Dedifferentiated amniotic fluid mesenchymal stem cell (primary cell): ENCODE data around the gene MAP3K19.
"Not testable (repeated sequence)": the region's sequence is repeated elsewhere in the genome, so short reads cannot be mapped to it uniquely, and the experiment has no call there.

ENCODE experiments used
- DNase-seq: peaks from one replicate; pipeline ENCODE4 v3.0.0-alpha.2; 2016; ENCODE audit errors: extremely low spot score

MAP3K19 gene

GRCh38 chr2:135050684-135051083 is 3.4 kb upstream of the MAP3K19 start:
- DNase-seq: no peak

DNA sequence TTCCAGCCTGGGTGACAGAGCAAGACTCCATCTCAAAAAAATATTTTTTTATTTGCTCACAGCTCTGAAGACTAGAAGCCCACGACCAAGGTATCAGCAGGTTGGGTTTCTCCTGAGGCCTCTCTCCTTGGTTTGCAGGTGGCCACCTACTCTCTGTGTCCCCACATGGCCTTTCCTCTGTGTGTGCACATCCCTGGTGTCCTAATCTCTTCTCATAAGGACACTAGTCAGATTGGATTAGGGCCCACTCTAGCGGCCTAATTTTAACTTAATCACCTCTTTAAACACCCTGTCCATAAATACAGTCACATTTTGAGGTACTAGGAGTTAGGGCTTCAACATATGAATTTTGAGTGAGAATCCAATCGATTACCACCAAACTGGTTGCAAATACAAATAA is 2.9 kb upstream of the MAP3K19 start:
- DNase-seq: no peak

- no peak for DNase-seq
These were observed 875 bp upstream of the MAP3K19 start for GRCh38 chr2:135048122-135048521.

DNA sequence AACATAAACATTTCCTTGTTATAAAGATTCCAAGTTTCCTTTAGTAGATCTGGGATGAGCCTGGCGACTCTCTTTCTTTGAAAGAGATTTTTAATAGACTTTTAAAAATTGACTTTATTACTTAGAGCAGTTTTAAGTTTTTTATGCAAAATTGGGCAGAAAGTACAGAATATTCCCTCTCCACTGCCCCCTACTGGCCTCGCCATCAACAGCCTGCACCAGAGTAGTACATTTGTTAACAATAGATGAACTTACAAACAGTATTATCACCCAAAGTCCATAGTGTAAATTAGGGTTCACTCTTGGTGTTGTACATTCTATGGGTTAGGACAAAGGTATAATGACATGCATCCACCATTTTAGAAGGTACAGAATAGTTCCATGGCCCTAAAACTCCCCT is 3.9 kb downstream of the MAP3K19 start:
- DNase-seq: no peak

GRCh38 chr2:135037831-135038230 is 9.4 kb downstream of the MAP3K19 start:
- DNase-seq: no peak

DNA sequence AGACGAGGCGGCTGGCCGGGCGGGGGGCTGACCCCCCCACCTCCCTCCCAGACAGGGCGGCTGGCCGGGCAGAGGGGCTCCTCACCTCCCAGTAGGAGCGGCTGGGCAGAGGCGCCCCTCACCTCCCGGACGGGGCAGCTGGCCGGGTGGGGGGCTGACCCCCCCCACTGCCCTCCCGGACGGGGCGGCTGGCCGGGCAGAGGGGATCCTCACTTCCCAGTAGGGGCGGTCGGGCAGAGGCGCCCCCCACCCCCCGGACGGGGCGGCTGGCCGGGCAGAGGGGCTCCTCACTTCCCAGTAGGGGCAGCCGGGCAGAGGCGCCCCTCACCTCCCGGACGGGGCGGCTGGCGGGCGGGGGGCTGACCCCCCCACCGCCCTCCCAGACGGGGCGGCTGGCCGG is 14.0 kb downstream of the MAP3K19 start:
- DNase-seq: not testable (repeated sequence)

DNA sequence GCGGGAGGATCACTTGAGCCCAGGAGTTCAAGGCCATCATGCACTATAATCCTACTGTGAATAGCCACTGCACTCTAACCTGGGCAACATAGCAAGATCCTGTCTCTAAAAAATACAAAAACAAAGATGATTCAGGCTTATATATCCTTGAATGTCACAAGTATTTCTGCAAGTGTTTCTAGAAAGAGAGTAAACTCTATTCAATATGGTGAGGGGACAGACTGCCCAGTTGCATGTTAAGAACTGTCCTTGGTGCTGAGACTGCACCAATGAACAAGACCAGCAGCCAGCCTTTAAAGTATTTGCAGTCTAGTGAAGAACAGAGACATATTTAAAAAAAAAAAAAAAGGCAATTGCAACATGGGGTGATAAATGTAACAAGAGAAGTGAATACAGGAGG is 16.4 kb downstream of the MAP3K19 start:
- no peak for DNase-seq

DNA sequence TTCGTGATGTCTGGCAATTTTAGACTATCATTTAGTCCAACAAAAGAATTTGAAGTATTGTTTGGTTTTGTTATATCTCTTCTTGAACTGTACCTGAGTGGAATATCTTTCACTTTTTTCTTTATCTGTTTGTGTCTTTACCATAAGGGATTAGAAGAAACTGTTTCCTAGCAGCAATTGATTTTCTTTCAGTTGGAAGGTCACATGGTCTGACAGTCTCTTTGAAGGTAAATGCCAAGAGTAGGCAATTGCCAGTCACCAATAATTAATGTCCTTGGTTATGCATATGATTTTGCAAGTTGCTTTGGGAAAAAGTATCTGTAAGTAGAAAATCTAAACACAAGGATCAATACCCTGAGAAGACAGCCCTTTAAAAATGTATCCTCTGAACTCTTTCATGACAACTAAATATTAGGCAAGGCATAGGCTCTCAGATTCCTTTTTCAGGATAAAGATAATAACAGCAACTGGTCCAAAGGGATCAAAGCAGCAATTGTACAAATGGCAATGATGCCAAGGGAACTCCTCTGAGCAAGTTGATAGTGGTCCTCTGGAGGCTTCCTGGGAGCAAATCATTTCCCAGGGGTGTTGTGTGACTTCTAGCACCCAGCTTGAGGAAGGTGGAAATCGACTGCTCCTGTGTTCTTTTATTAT is 17.6 kb downstream of the MAP3K19 start:
- no peak for DNase-seq

GRCh38 chr2:135023886-135024485 is 23.3 kb downstream of the MAP3K19 start:
- DNase-seq: no peak

DNA sequence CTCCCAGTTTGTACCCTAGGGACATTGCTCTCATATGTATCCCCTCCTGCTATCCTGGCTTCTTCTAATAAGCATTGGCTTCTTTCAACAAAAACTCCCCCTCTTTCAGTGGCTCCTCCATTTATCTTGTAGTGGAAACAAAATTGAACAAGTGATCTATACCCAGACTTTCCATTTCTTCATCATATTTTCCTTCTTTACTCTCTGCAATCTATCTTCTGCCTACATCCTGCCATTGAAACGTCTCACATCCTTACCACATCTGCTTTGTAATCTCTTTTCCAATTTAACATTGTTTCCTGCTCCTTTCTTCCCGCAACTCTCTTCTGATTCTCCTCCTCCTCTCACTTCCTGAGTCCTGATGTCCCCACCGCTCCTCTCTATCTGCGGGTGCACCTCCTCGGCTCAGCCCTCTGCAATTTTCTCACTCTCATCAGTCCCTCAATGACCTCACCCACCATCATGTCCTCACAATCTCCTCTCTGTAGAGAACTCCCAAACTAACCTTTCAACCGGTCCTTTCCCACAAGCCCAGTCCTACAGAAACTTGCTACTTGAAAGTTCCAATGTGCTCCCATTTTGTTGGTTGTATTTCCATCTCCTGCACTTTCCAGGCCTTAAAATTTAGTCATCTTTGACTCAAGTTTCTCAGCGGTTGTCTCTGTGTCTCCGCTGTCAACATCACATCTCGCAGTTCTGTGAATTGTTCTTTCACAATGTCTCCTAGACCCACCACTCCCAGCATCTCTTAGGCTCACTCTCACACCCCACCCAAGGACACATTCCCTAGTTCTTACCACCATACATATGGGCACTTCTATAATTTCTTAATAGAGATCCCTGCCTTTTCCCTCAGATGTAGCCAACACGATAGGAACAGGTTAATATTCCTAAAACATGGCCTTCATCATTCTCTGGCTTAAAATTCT is 24.0 kb downstream of the MAP3K19 start:
- DNase-seq: no peak

DNA sequence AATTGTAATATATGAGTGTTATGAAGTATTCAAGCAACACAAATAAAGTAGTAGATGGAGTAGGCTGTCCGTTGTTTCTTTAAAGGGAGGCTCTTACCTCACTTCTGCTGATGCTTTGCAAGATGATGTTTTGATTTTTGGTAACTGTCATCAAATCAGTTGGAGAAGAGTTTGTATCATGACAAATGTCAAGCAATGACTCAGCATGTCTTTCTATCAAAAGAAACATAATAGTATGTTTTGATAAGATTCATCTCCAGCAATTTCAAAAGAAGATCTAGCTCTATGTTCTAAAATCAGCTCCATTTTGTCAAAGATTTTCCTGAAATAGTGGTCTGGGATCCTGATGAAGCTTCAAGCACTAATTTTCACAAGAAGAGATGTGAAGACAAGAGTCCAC is 25.6 kb downstream of the MAP3K19 start:
- DNase-seq: no peak

GRCh38 chr2:135011633-135012032 is 35.6 kb downstream of the MAP3K19 start:
- no peak for DNase-seq

- DNase-seq: no peak
These were observed 36.9 kb downstream of the MAP3K19 start for GRCh38 chr2:135010200-135010942.

- DNase-seq: no peak
These were observed 37.9 kb downstream of the MAP3K19 start for GRCh38 chr2:135009339-135009738.

- no peak for DNase-seq
These were observed 41.5 kb downstream of the MAP3K19 start for GRCh38 chr2:135005753-135006152.

DNA sequence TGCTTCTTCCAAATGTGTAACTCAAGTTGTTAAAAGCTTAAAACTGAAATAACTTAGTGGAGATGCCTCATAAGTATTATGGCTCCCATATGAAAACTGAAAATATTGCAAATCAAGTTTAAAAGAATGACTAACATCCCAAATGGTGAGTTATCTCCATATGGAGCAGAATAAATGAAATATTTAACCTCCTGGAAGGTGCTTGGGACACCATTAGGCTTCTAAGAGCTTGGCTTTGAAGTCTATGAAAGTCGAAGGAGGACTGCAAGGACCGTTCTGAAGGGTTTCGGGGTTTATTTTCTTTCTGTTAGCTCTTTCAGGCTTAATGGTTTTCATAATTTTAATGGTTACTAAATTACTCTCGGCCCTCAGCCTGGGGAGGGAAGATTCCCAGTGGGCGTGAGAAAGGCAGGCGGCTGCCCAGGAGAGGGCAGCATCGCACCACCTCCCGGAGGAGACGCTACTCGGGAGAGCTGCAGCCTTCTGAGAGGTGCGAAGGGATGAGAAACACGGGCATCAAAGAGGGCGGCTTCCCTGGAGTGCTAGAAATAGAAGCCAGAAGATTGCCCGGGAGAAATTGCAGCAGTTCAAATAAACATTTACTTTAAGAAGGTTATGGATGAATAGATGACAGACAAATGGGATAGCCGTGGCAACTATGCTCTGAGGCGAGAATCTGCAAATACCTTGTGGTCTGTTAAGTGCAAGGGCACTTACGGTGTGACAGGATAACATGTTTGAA is 43.1 kb downstream of the MAP3K19 start:
- DNase-seq: peak; percentile 54

- DNase-seq: no peak
These were observed 44.4 kb downstream of the MAP3K19 start for GRCh38 chr2:135002836-135003235.

DNA sequence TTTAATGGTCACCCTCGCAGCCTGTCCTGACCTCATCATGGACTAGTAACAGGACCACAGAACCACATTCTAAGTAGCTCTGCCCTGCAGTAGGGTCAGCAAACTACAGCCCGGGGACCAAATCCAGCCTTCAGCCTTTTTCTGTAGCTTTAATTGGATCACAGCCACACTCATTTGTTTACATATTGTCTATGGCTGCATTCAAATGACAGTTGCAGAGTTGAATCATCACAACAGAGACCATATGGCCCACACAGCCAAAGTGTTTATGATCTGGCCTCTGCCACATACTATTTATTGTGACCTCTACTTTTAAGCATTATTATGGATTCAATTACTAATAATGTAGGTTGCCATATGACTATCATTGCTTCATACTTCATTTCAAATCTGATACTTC is 47.7 kb downstream of the MAP3K19 start:
- DNase-seq: no peak

DNA sequence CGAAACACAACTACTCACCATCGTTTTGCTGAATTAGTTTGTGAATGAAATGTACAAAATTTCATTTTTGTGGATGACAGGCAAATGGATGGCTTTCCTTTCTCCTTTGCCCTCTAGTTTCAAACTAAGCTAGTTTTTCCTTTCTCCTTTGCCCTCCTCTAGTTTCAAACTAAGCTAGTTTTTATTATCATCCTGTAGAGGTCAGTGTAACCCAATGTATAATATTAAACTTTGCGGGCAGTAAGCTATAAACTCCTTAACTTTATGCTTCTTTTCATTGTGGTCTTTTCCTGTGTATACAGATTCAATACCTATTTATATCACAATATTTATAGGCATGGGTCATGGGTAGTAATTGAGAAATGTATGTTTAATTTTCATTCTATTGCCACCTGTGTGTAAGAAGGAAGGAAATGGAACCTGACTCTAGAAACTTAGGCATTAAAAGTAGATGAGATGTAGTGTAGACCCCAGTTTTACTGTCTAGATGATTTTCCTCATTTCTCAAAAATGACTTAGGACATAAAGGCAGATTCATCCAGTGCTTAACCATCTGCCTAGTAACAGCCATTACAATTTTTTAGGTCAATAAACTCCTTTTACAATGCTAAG is 58.1 kb downstream of the MAP3K19 start:
- peak; percentile 20 for DNase-seq

DNA sequence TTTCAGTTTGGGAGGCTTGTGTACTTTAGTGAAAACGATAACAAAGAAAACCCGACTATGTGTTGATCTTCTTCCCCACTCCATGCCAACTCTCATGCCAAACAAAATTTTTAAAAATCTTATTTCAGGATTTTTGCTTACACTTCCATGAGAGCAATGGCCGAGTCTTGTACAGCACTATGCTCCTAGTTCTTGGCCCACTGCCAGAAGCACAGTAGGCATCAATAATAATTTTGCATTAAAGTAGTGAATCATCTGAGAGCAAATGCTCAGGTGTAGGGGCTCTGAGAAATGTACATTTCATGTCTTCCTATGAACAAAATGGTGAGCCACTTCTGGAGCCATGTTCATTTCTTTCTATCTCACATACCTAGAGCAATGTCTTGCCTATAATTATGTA is 62.2 kb downstream of the MAP3K19 start:
- DNase-seq: no peak

- DNase-seq: no peak
These were observed 64.6 kb downstream of the MAP3K19 start for GRCh38 chr2:134982603-134983002.
